GM12878 (cell line): Measurements from ENCODE around the gene PRRC2C. TPM values are rescaled to one million over a fixed set of nuclear protein-coding genes. Genes with fewer than 3 reads are reported as not detected.

Source experiments
- CHD2 ChIP-seq: IDR thresholded peaks from 2 replicates; pipeline ENCODE4 v1.6.1; 2011; ENCODE audit warnings: low read depth, low read length, improper control_type of control experiment, borderline replicate concordance
- IKZF1 ChIP-seq: fragments of 450-650 bp; conservative IDR thresholded peaks from 2 replicates; pipeline ENCODE4 v1.6.1; 2017; ENCODE audit warnings: antibody characterized with exemption, mild to moderate bottlenecking
- MLLT1 ChIP-seq: fragments of 450-650 bp; IDR thresholded peaks from 2 replicates; pipeline ENCODE4 v1.6.1; 2016; ENCODE audit warnings: mild to moderate bottlenecking
- MTA3 ChIP-seq: IDR thresholded peaks from 2 replicates; pipeline ENCODE4 v1.6.1; 2012; ENCODE audit warnings: low read length, inconsistent platforms, borderline replicate concordance
- NFYB ChIP-seq: IDR thresholded peaks from 2 replicates; pipeline ENCODE4 v1.6.1; 2011; ENCODE audit warnings: low read depth, mild to moderate bottlenecking, low read length, improper control_type of control experiment, moderate library complexity; ENCODE audit not compliant: insufficient read depth
- YBX1 ChIP-seq: fragments of 450-650 bp; IDR thresholded peaks from 2 replicates; pipeline ENCODE4 v1.6.1; 2016; ENCODE audit warnings: antibody characterized with exemption
- polyA plus RNA-seq, 11 experiments: library from polyadenylated mRNA; depleted of rRNA in 4 of 11; unstranded in 6 of 11; stranded (reverse) in 5 of 11; fragments of >200 nt; fragmentation: Nextera tagmentation in 4 of 11; fragmentation: Illumina TruSeq in 1 of 11; extraction: Ambion mirVana in 4 of 11; extraction: Trizol in 1 of 11; gene quantifications; 1 replicate in 1 of 11; 2 replicates in 10 of 11; pipeline versions ENCODE4 v1.2.1 to v1.2.3, GENCODE V29; 2011 to 2016; ENCODE audit warnings: inconsistent platforms in 2 of 11, missing spikeins in 2 of 11, low read depth in 1 of 11
- total RNA-seq, 4 experiments: library from RNA; depleted of rRNA in 3 of 4; stranded (reverse); fragments of >200 nt in 3 of 4; fragmentation: Illumina TruSeq in 1 of 4; extraction: Trizol in 1 of 4; gene quantifications; 2 replicates each; pipeline versions ENCODE4 v1.2.1 to v1.2.3, GENCODE V29; 2013 to 2021
- TF ChIP-seq, protein P1 (sequence below): fragments of 450-650 bp; IDR thresholded peaks from 2 replicates; pipeline ENCODE4 v1.6.1; 2017; ENCODE audit warnings: antibody characterized with exemption, mild to moderate bottlenecking, moderate library complexity
- TF ChIP-seq, protein P2 (sequence below): fragments of 450-650 bp; IDR thresholded peaks from 2 replicates; pipeline ENCODE4 v1.6.1; 2017; ENCODE audit warnings: mild to moderate bottlenecking, moderate library complexity

PRRC2C gene
- total and polyA plus RNA-seq, 10 of the 15 experiments (the other 5 are each of a cell fraction or from before 2014, with no cell fraction given): 53.4 to 182 (median 91.8) TPM

DNA sequence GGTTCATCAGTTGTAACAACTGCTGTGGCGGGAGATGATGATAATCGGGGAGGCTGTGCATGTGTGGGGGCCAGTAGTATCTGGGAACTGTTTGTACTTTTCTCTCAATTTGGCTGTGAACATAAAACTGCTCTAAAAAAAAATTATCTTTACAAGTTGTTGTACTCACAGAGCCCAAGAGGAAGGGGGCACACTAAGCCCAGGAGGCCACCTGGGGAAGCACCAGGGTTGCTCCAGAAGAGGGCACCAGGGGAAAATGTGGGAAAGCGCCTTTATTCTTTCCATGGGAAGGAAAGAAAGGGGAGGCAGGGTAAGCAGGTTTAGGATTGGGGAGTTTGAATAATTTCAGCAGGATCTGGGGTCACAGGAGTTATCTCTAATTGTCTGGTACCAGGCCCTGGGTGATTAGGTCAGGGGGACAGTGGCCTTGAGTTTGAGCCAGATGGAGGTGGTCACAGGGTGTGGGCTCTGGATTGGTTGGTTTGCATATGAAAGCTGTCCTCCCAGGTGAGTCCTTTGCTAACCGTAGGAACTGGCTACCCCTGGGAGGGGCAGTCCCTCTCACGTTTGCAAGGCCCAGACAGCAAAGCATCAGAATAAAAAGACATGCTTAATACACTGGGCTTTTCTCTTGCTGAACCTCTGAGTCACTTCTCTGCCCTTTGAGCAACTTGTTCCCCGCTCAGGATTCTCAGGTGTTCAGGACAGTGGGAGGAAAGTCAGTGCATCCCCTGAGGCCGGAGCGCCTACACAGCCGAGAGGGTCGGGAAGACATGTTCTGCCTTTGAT lies 155.9 kb downstream of the PRRC2C start (continued):
- TF ChIP-seq, protein P1, sequence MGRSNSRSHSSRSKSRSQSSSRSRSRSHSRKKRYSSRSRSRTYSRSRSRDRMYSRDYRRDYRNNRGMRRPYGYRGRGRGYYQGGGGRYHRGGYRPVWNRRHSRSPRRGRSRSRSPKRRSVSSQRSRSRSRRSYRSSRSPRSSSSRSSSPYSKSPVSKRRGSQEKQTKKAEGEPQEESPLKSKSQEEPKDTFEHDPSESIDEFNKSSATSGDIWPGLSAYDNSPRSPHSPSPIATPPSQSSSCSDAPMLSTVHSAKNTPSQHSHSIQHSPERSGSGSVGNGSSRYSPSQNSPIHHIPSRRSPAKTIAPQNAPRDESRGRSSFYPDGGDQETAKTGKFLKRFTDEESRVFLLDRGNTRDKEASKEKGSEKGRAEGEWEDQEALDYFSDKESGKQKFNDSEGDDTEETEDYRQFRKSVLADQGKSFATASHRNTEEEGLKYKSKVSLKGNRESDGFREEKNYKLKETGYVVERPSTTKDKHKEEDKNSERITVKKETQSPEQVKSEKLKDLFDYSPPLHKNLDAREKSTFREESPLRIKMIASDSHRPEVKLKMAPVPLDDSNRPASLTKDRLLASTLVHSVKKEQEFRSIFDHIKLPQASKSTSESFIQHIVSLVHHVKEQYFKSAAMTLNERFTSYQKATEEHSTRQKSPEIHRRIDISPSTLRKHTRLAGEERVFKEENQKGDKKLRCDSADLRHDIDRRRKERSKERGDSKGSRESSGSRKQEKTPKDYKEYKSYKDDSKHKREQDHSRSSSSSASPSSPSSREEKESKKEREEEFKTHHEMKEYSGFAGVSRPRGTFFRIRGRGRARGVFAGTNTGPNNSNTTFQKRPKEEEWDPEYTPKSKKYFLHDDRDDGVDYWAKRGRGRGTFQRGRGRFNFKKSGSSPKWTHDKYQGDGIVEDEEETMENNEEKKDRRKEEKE: no peak
- TF ChIP-seq YBX1: no peak
- no peak for TF ChIP-seq CHD2
- TF ChIP-seq MLLT1: no peak
- TF ChIP-seq IKZF1: no peak
- TF ChIP-seq MTA3: no peak
- TF ChIP-seq, protein P2, sequence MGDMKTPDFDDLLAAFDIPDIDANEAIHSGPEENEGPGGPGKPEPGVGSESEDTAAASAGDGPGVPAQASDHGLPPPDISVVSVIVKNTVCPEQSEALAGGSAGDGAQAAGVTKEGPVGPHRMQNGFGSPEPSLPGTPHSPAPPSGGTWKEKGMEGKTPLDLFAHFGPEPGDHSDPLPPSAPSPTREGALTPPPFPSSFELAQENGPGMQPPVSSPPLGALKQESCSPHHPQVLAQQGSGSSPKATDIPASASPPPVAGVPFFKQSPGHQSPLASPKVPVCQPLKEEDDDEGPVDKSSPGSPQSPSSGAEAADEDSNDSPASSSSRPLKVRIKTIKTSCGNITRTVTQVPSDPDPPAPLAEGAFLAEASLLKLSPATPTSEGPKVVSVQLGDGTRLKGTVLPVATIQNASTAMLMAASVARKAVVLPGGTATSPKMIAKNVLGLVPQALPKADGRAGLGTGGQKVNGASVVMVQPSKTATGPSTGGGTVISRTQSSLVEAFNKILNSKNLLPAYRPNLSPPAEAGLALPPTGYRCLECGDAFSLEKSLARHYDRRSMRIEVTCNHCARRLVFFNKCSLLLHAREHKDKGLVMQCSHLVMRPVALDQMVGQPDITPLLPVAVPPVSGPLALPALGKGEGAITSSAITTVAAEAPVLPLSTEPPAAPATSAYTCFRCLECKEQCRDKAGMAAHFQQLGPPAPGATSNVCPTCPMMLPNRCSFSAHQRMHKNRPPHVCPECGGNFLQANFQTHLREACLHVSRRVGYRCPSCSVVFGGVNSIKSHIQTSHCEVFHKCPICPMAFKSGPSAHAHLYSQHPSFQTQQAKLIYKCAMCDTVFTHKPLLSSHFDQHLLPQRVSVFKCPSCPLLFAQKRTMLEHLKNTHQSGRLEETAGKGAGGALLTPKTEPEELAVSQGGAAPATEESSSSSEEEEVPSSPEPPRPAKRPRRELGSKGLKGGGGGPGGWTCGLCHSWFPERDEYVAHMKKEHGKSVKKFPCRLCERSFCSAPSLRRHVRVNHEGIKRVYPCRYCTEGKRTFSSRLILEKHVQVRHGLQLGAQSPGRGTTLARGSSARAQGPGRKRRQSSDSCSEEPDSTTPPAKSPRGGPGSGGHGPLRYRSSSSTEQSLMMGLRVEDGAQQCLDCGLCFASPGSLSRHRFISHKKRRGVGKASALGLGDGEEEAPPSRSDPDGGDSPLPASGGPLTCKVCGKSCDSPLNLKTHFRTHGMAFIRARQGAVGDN: no peak
- TF ChIP-seq NFYB: no peak
